NCI-H2029 (cell line): Measurements from ENCODE around the gene OLFML2A.
"Not testable (repeated sequence)": the region's sequence is repeated elsewhere in the genome, so short reads cannot be mapped to it uniquely, and the experiment has no call there.

Experiments used
- DNase-seq: peaks from one replicate; lab custom pipeline; 2025; lab: John Stamatoyannopoulos, UW

OLFML2A gene

DNA sequence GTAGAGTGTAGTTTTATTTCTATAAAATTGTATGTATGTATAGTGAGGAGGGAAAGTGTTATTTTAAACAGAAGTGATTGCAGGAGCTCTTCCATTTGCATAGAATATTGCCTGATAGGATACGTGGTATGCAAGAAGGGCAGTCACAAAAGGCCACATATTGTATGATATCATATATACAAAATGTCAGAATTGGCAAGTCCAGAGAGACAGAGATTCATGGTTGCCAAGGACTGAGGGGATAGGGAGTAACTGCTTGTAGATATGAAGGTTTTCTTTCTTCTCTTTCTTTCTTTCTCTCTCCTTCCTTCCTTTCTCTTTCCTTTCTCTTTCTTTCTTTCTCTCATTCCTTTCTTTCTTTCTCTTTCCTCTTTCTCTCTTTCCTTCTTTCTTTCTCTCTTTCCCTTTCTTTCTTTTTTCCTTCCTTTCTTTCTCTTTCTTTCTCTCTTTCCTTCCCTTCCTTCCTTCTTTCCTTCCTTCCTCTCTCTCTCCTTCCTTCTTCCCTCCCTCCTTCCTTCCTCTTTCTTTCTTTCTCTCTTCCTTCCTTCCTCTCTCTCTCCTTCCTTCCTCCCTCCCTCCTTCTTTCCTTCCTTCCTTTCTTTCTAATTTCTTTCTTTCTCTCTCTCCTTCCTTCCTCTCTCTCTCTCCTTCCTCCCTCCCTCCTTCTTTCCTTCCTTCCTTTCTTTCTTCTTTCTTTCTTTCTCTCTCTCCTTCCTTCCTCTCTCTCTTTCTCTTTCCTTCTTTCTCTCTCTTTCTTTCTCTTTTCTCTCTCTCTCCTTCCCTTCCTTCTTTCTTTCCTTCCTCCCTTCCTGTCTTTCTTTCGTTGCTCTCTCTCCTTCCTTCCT lies 51.8 kb downstream of the OLFML2A start:
- DNase-seq: no peak

DNA sequence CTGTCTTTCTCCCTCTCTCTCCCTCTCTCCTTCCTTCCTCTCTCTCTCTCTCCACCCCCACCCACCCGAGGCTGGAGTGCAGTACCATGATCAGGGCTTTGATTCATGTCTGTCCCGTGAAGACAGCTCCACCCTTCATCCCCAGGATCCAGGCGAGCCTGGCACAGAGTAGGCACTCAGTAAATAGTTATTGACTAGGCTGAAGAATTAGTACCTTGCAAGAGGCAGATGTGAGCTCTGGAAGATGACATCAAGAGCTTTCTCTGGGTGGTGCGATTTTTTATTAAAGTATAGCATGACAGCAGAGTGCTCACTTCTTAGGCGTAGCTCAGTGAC lies 52.4 kb downstream of the OLFML2A start:
- DNase-seq: no peak

DNA sequence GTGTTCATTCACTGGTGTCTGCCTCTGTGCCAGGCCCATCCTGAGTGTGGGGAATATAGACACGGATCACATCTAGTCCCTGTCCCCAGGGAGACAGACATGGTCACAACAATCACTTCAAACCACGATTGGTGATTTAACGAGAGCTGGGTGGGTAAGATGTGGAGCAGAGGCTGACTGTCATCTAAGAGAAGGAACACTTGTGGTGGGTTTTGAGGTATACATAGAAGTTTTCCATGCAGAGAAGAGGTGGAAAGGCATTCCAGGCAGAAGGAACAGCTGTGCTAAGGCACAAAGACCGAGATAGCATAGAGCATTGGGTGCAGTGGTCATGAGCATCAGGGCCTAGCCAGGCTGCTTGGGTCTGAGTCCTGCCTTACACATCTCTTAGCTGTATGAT lies 53.7 kb downstream of the OLFML2A start:
- DNase-seq: no peak

DNA sequence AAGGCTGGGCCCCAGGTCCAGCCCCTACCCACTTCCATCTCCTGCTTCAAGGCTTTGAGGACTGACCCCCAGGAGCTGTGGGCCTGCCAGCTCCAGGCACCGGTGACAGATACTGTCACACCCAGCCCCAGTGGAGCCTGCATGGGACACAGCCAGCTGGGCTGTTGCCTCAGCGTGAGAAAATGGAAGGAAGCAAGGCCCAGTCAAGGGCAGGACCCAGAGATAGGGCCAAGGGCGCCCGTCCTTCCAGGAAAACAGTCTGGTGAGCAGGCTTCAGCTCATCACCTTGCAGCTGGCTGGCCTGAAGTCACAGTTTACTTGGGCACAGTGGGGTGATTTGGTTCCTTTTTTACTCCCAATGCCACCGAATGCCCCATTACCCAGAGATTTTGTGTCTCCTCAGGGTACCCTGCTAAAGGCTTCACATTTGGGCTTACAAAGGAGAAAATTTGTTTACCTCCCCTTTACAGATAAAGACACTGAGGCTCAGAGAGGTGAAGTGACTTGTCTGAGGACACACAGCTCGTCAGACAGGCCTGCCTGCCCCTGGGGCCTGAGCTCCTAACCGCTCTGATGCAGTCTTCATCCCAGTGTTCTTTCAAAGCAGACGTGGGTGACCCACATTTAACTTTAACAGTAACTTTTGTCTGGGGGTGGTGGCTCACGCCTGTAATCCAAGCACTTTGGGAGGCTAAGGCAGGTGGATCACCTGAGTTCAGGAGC lies 54.9 kb downstream of the OLFML2A start:
- DNase-seq: no peak

DNA sequence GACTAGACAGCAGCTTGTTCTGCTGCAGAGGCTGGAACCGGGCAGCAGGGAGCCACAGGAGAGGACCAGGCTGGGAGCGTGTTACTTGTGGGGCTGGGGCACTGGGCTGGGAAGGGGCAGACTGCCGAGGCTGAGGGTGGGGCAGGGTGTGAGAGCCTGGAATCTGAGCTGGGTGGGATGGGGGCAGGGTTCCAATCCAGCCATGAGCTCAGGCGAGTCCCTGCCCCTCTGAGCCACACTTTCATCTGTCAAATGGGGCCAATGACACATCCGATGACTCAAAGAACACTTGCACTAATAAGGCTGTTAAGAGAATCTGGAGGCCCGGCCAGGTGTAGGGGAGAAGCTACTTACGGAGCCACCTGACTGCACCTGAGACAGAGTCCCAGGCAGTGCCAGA lies 57.7 kb downstream of the OLFML2A start:
- DNase-seq: no peak

DNA sequence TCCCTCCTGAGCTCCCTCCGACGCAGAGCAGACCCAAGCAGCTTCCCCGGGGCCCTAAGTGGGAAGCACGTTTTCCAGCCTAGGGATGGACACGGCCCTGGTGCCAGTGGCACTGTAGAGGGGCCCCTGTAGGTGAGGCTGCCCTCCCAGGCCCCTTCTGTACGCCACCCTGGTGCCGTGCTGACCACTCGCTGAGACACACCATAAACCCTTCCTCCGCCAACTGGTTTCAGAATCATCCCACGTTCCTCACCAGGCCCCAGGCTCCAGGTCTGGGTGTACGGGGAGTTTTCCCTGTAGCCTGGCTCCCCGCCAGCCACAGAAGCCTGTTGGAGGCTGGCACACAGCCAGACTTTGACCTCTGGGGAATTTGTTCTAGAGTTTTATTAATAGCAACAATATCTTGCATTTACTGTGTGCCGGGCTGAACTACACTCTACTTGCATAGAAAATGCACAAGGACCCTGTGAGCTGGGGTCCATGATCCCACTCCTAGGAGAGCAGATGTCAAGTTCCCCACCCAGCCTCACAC lies 58.2 kb downstream of the OLFML2A start:
- peak; percentile 57 for DNase-seq

DNA sequence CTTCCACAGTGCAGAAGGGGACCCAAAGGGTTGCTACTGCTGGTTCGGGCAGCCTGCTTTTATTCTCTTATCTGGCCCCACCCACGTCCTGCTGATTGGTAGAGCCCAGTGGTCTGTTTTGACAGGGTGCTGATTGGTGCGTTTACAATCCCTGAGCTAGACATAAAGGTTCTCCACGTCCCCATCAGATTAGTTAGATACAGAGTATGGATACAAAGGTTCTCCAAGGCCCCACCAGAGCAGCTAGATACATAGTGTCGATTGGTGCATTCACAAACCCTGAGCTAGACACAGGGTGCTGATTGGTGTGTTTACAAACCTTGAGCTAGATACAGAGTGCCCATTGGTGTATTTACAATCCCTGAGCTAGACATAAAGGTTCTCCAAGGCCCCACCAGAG lies 61.2 kb downstream of the OLFML2A start:
- DNase-seq: not testable (repeated sequence)

DNA sequence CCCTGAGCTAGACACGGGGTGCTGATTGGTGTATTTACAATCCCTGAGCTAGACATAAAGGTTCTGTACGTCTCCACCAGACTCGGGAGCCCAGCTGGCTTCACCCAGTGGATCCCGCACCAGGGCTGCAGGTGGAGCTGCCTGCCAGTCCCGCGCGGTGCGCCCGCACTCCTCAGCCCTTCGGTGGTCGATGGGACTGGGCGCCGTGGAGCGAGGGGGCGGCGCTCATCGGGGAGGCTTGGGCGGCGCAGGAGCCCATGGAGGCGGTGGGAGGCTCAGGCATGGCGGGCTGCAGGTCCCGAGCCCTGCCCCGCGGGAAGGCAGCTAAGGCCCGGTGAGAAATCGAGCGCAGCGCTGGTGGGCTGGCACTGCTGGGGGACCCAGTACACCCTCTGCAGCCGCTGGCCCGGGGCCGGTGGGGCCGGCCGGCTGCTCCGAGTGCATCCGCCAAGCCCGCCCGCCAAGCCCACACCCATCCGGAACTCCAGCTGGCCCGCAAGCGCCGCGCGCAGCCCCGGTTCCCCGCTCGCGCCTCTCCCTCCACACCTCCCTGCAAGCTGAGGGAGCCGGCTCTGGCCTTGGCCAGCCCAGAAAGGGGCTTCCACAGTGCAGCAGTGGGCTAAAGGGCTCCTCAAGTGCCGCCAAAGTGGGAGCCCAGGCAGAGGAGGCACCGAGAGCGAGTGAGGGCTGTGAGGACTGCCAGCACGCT lies 61.8 kb downstream of the OLFML2A start:
- not testable (repeated sequence) for DNase-seq

DNA sequence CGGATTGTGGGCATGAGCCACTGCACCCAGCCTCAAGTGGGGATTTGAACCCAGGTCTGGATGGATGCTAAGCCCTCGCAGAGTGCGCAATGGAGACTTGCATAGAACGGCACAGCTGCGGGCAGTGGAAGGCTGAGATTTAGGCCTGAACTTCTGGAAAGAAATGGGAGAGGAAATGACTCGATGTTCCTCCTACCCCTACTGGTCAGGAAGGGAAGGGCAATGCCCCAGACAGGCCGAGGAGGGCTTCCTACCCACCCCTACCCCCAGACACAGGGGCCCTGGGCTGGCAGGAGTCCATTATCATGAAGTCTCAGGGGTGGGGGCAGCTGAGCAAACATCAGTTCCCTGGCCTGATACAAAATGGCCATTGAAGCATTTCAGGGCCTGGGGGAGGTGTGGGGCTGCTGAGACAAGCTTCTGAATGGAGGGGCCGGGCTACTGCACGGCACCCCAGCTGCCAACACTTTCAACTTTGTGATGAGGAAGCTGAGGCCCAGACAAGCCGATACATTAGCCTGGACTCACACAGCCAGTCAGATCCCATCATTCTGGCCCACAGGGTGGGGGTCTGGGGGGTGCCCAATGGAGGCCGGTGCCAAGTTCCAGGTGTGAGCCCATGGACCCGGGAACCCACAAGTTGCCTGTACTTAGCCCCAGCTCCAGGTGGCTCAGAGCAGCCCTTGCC lies 62.8 kb downstream of the OLFML2A start:
- DNase-seq: no peak

DNA sequence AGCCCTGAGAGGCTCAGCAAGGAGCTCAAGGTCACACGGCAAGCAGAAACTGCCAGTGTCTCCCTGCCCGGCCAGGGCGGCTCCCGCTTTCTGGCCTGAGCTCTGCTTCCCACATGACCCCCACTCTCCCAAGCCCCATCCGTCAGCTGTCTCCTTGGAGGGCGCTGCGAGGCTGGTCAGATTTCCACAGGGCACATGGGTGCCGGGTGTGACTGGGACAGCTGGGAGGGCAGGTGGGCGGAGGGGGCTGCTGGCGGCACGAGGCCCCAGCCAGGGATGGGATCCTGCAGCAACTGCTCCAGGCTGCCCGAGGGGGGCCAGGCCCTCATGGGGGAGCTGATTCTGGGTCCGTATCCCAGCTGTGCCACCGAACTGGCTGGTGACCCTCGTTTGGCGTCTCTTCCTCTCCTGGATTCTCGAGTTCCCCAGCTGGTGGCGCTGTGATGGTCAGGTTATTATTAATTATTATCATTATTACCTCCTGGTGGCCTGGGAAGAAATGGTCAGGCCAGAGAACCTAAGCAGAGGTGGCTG lies 63.4 kb downstream of the OLFML2A start:
- no peak for DNase-seq

DNA sequence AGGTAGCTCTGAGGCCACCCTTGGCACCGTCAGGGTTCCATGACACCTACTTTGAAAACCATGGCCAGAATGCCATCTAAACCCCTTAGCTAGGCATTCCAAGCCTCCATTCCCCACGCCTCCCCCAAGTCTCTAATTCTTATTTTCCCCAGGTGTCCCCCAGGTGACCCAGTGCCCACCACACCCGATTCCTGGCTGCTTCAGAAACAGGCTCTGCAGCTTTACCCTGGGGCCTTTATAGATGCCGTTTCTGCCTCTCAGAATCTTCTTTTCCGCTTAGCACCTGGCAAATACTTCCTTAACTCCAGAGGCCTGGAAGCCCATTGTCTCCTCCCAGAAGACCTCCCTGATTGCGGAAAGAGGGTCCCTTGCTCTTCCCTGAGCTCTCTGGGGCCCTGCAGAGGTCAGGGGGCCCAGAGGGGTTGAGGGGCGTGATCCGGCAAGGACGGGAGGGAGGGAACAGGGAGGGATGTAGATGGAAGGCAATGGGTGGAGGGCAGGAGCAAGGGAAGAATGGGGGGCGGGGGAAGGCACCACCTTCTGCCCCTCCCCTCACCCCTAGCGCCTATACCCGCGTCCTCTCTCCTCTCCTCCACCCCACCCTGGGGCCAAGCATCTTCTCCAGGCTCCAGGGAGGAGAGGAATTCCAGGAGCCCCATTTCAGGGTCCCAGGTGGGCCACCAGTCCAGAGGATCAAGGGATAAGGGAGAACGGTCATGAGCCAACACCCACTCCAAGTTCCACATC lies 64.3 kb downstream of the OLFML2A start:
- DNase-seq: no peak

DNA sequence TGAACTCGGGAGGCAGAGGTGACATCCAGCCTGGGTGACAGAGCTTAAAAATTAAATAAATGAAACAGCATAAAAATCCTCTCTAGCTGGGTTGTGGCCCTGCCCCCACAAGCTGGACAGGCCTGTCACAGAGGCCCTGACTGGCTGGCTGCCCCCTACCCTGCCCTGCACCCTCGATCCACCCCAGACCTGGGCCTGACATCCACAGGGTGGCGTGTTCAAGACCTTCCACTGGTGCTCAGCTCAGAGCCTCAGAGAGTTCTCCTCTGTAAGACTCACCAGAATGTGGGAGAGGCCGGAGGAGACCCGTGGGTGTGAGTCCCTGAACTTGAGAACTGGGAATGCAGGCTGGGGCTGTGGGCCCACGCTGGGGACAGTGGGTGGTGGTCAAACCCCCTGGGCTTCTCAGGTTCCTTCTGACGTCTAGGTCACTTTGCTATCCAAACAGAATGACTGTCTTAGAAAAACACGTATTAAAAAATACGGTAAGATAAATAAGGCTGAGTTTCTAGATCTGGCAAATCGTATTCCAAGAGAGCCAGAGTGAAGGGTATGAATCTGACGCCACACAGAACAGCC lies 66.6 kb downstream of the OLFML2A start:
- DNase-seq: no peak

DNA sequence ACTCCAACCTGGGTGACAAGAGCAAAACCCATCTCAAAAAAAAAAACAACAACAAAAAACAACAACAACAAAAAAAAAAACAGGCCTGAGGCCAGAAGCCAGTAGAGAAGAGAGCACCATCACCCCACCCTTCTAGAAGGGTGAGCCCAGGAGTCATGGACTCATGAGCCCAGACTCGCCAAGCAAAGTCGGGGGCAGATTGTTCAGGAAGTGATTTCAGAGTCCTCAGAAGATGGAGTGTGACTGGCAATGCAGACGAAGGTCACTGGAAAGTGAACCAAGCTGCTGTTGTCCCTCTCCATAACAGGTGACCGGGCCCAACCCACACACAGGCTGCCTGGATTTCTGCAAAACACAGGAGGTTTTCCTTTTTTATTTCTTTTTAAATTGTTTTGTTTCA lies 67.4 kb downstream of the OLFML2A start:
- no peak for DNase-seq

DNA sequence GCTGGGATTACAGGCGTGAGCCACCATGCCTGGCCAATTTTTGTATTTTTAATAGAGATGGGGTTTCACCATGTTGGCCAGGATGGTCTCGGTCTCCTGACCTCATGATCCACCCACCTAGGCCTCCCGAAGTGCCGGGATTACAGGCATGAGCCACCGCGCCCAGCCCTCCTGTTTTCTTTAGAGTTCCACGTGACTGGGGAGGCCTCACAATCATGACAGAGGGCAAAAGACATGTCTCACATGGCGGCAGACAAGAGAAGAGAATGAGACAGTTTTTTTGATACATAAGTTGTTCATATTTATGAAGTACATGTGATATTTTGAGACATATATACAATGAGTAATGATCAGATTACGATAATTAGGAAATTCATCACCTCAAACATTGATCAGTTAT lies 69.5 kb downstream of the OLFML2A start:
- DNase-seq: not testable (repeated sequence)

DNA sequence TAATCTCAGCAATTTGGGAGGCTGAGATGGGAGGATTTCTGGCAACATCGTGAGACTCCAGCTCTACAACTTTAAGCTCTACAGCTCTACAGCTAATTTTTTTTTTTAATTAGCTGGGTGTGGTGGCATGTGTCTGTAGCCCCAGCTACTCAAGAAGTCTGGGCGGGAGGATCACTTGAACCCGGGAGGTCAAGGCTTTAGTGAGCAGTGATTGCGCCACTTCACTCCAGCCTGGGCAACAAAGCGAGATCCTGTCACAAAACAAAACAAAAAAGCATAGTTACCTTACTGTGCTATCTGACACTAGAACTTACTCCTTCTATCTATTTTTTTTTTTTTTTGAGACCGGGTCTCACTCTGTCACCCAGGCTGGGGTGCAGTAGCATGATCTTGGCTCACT lies 70.0 kb downstream of the OLFML2A start:
- no peak for DNase-seq

DNA sequence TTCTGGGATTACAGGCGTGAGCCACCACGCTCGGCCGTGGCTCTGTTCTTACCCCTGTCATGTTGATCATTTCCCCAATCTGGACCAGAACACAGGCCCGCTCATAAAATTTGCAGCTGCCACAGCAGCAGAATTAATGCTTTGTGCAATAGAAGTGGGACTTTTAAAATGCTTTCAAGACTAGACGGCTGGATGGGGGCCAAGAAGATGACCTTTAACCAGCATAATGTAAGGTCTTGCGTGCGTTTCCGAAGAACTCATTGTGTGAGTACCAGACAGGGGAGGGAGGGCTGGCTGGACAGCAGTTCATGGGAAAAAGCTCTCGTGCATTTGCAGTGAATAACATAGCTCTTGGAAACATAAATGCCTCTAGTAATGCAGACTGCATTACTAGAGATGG lies 72.9 kb downstream of the OLFML2A start:
- no peak for DNase-seq

DNA sequence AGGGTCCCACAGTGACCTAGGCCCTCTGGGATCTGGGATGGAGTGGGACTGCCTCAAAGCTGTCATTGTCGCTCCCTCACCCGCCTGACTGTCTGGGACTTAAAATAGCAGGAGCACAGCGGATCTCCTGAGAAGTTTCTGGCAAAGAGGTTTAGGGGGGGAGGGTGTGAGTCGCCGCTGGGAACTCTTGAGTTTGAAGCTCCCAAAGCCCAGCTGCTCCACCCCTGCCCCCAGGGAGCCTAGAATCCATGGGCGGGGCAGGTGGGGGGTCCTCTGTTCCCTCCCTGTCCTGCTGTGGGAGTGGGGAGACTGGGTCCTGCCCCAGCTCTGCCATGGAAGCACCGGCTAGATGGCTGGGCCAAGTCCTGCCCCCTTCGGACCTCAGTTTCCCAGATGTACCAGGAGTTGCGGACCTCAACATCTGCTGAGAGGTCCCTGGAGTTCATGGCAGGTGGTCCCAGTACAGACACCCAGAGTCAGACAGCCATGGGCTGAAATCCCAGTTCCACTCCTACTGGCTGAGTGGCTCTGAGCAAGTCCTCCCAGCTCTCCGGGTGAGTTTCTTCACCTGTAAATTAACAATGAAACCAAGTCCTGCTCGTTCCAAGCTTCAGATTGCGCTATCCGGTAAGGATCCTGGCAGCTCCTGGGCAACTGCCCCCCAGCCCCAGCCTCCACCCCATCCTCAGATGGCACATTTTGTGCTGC lies 75.3 kb downstream of the OLFML2A start:
- DNase-seq: no peak

DNA sequence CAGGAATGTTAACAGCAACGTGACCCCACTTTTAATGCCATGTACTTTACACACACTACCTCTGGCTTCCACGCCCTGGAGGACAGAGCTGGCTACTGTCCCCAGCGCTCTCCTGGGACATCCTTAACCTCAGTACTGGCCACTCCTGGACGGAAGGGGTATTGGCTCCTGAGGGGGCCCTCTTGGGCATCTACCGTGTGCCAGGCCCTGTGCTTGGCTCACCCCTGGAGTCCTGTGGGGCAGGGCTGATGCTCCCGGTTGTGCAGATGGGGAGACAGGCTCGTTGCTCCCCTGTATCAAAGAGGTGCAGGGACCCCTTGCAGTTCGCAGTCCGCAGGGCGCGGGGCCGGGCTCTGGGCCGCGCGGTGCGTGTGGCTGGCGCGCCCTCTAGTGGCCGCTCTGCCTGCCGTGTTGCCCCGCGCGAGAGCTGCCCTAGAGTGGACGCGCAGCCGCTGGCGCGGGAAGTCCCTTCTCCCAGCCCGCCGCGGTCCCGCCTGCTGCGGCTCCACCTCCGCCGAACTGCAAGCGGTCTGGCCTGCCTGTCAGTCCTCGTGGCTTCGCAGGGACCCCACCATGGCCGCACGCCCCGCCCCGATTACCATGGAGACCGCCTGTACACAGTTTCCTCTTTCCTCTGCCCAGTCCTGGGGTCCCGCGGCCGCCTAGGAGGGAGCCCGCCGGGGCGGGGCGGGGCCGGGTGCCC lies 76.0 kb downstream of the OLFML2A start, which contains the start of gene WDR38:
Gene WDR38, plus strand, starts transcription at position 632 of the 703 bp plus-strand sequence. CDS start 72 bp downstream, outside the sequence.
- DNase-seq: peak; percentile 61

DNA sequence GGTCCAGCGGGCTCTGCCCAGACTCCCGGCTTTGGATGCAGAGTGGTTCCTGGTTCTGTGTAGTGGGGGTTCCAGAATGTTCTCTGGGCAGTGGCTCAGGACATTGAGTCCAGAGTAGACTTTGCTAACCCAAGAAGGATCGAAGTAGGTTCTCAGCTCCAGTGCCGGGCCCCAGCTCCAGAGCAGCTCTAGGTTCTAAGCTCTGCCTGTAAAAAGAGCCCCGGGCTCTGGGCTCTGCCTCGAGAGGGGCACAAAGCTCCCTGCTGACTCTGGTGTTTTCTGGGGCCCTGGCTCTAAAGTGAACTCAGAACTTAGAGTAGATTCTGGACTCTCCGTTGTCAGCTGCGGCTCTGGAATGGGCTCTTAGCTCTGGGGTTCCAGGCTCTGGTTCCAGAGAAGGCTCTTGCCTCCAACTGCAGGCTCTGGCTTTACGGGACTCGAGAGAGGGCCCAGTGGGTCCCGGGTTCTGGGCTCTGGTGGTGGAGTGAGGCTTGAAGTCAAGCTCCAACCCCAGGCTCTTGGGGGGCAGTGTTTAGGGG lies 76.7 kb downstream of the OLFML2A start:
- DNase-seq: no peak
